Pulmonary artery endothelial cell (primary cell): ENCODE measurements around the gene SLC4A1. TPM values are rescaled to one million over a fixed set of nuclear protein-coding genes. Genes with fewer than 3 reads are reported as not detected.

Source experiments
- DNase-seq: peaks from one replicate; pipeline ENCODE4 v3.0.0-alpha.2; 2011; ENCODE audit warnings: low read depth, low spot score
- total RNA-seq: library from RNA; depleted of rRNA; stranded (reverse); fragments of >200 nt; gene quantifications from 2 replicates; pipeline ENCODE4 v1.2.3, GENCODE V29; 2014

Gene SLC4A1
- total RNA-seq, 1 donor from 2014 or later = not detected

GRCh38 chr17:44221084-44221861 lies 46.7 kb downstream of the SLC4A1 start:
- DNase-seq = no peak

DNA sequence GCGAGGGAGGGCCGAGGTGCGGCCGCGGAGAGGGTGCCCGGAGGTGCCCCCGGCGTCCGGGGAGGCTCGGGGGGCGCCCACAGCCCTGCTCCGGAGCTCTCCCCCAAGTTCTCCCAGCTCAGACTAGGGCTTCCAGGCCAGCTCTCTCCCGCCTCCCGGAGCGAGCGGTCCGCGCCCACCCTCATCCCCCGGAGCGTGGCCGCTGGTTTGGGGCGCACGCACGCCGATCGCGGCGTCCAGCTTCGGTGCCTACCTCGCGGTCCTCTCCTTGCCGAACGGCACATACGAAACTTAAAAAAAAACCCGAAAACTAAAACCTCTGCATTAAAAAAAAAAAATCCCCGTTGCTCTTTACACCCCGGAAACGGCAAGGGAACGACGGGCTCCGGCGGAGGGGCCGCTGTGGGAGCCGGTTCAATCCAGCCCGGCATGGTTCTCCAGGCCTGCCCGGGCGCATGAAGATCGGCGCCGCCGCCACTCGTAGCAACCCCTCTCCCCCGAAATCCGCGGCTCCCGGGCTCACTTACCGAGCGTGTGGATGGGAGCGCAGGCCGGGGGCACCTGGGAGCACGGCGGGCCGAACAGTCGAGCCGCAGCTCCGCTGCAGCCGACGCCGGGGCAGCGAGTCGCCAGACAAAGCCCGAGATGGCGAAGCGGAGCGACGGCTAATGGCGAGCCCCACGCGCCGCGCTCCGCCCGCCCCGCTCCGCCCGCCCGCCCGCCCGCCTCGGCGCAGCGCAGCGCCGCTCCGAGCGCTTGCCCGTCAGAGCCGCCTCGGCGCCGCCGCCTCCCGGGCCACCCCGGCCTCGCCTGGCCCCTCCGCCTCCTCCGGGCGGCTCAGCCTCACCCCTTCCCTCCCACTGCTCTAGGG lies 47.5 kb downstream of the SLC4A1 start:
- no peak for DNase-seq

DNA sequence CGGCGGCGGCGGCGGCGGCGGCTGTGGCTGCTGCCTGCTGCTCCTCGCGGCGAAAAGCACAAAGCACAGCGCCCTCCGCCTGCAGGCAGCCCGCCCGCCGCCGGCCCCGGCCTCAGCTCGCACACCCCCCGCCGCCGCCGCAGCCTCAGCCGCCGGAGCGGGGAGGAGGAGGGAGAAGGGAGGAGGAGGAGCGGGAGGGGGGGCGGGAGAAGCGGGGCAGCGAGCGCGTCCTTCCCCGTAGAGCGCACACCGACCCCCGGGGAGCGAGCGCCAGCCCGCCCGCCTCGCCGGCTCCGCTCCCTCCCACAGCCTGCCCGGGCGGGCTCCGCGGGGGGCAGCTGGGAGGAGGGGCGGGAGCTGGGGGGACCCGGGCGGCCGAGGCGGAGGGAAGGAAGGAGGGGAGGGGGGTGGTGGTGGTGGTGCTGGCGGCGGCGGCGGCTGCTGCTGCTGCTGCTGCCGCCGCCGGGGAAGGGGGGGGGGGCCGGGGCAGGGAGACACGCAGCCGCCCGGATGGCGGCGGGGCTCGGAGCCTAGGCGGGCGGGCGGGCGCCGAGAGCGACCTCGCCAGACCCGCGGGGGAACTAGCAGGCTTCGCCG lies 48.2 kb downstream of the SLC4A1 start, which contains the start of gene UBTF:
UBTF (minus strand) TSS at position 60 of the 597 bp plus-strand sequence. CDS start 1,446 bp downstream, outside the sequence.
- DNase-seq = no peak

GRCh38 chr17:44219108-44219615 lies 48.8 kb downstream of the SLC4A1 start:
- DNase-seq = no peak

- DNase-seq = peak; percentile 69
These were observed 49.4 kb downstream of the SLC4A1 start for GRCh38 chr17:44218344-44219107.

DNA sequence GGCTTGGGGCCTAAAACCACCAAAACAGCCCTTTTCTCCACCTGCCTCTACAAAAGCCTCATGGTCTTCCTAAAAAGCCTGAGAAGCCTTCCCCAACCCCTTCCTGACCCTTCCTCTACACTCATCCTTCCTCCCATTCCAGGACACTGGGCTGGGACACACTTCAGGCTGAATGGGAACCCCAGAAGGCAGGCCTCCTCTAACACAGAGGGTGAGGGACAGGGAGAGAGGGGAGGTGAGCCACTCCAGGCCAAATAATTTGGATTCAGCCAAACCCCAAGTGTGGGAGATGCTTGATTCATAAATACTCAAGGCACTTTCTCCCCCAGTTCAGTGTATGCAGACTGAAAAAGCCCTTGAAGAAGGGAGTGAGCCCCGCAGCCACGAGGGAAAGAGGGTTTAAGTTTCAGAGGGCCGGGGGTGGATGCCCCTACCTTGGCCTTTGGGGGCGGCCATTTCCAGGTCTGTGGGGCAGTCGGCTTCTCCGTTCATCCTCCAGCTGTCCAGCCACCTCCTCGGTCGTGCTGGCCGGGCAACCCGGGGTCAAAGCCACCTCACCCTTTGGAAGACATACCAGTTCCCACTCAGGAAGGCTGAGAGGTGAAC lies 50.1 kb downstream of the SLC4A1 start:
- DNase-seq = no peak

- no peak for DNase-seq
These were observed 51.2 kb downstream of the SLC4A1 start for GRCh38 chr17:44216694-44217093.

DNA sequence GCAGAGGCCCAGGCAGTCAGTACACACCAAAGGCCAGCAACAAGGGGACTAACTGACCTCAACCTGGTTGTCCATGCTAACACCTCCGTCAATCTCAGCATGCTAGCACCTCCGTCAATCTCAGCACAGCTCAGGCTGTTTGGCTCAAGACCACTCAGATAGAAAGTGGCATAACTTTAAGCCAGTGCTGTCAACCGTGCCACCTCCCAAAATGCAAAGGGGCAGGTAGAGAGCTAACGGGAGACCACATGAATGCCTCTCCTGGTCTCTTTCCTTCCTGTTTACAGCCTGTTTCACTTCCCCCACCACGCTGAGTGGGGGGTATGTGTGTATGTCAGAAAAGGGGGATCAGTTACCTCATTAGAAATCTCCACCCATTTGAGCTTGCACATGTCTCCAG lies 51.8 kb downstream of the SLC4A1 start:
- DNase-seq = no peak

GRCh38 chr17:44214896-44215295 lies 53.0 kb downstream of the SLC4A1 start:
- no peak for DNase-seq

DNA sequence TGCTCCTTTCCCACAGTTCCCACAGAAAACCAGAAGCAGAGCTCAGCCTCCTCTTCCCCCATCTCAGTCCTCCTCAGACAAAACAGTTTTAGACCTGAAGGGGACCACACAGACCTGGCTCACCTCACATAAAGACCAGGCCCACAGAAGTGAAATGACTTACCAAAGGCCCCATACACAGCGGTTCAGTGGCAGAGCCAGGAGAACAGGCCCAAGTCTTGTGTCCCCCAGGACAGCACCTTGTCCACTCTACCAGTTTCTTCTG lies 53.8 kb downstream of the SLC4A1 start:
- no peak for DNase-seq

DNA sequence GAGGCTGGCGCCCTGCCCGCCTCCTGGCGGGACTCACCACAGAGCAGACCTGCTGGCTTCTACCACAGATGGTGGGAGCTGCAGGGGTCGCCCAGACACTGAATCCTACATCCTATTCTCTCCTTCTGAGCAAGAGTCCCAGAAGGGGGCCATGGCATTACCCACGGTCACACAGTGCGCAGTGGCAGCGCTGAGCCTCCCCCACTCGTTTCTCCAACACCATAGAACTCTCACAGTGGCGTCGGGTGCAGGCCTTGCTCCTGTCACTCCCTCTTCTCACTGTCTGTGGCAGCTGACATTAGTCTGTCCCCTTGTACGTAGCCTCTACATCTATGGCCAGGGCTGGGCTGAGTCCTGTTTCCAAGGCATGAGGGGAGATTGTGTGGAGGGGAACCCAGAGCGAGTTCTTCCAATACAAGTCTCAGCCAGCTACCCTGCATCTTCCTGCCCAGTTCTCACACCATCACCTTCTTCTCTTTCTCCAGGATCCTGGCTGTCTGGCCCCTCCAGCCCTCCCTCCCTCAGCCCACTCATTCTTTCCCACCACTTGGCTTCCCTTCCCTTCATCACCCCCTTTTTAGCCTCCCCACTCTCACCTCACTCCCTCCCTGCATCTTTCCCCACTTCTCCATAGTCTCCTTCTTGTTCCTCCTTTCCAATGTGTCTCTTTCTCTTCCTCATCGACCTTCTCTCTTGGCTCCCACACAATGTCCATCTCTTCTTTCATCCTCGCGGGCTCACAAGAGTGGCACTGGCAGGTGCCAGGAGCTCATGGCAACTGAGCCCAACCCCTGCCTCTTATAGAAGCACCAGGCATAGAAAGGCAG lies 54.3 kb downstream of the SLC4A1 start:
- DNase-seq = no peak

GRCh38 chr17:44212507-44213402 lies 55.2 kb downstream of the SLC4A1 start:
- DNase-seq = no peak

GRCh38 chr17:44211281-44212265 lies 56.4 kb downstream of the SLC4A1 start:
- DNase-seq = no peak

GRCh38 chr17:44210342-44211192 lies 57.4 kb downstream of the SLC4A1 start:
- DNase-seq = peak; percentile 63

- DNase-seq = no peak
These were observed 58.1 kb downstream of the SLC4A1 start for GRCh38 chr17:44209786-44210341.

GRCh38 chr17:44207743-44208142 lies 60.2 kb downstream of the SLC4A1 start:
- DNase-seq = no peak
